Measurements from ENCODE around the gene KNSTRN.

The KNSTRN gene

GRCh38 chr15:40435023-40435709 lies 52.6 kb downstream of the KNSTRN start:
- no peak for DNase-seq (ENCODE audit: low read depth)

GRCh38 chr15:40435710-40436089 lies 53.2 kb downstream of the KNSTRN start:
- no peak for DNase-seq (ENCODE audit: low read depth)

- no peak for DNase-seq (ENCODE audit: low read depth)
Measured at GRCh38 chr15:40436116-40436891, 53.8 kb downstream of the KNSTRN start.

GRCh38 chr15:40436892-40437751 lies 54.6 kb downstream of the KNSTRN start:
- no peak for DNase-seq (ENCODE audit: low read depth)

- DNase-seq (ENCODE audit: low read depth): no peak
Measured at GRCh38 chr15:40437752-40438687, 55.5 kb downstream of the KNSTRN start.

- no peak for DNase-seq (ENCODE audit: low read depth)
Measured at GRCh38 chr15:40438712-40439111, 56.2 kb downstream of the KNSTRN start.

- no peak for DNase-seq (ENCODE audit: low read depth)
Measured at GRCh38 chr15:40439461-40439959, 57.0 kb downstream of the KNSTRN start.

GRCh38 chr15:40439960-40440742 lies 57.6 kb downstream of the KNSTRN start:
- DNase-seq (ENCODE audit: low read depth): no peak

GRCh38 chr15:40440743-40441564 lies 58.4 kb downstream of the KNSTRN start, which contains the start of gene BAHD1:
TSS of gene BAHD1 (plus strand) at chr15:40440953. CDS start at chr15:40458465, 17,512 bp downstream.
- DNase-seq (ENCODE audit: low read depth): peak; percentile 85

GRCh38 chr15:40441565-40442531 lies 59.3 kb downstream of the KNSTRN start:
- DNase-seq (ENCODE audit: low read depth): no peak

GRCh38 chr15:40443255-40443654 lies 60.7 kb downstream of the KNSTRN start:
- DNase-seq (ENCODE audit: low read depth): no peak

GRCh38 chr15:40443846-40444245 lies 61.3 kb downstream of the KNSTRN start:
- no peak for DNase-seq (ENCODE audit: low read depth)

Data from stimulated activated CD8-positive, alpha-beta memory T cell treated with anti-CD3 and anti-CD28 coated beads, Interleukin-15, amount 100 ng/mL, for 24 hours (primary cell).